NCI-H1092 (cell line): Measurements from ENCODE around the gene XXYLT1.
A peak's percentile ranks its signal among the peaks of the same experiment; 100 is the strongest.
"Not testable (repeated sequence)": the region's sequence is repeated elsewhere in the genome, so short reads cannot be mapped to it uniquely, and the experiment has no call there.

Source experiments
- DNase-seq: peaks from one replicate; lab custom pipeline; 2025; lab: John Stamatoyannopoulos, UW

Gene XXYLT1

DNA sequence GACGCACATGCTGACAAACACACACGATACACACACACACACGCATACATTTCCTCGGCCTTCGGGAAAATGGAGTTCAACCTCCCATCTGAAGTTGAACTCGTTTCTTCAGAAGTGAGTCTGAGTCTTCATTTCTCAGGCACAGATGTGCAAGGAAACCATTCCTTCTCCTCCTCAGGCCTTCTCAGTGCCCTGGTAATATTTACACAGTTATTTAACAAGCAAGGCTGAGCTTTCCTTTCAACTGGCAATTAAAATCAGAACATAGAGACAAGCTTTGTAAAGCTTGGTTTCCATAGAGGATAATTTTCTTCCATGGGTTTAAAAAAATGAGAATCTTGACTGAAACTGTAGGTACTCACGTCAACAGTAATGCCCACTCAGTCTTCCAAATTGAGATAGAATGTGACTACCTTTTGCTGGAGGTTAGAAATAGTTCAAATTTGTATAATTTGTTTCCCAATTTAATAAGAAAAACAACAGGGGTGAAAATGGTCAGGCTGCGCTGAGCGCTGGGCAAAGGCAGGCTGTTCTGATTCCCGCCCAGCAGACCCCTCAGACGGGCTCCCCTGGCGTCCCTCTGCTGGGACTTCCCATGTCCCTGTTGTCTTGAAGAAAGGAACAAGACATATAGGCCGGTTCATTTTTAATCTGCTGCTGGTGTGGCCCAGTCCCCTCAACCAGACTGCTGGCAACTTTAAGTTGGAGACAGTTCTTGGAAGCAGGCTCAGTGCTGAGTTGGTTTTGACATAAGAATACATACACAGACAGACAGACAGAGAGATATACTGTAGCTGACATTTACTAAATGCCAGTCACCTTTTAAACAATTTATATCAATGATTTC is 174.3 kb downstream of the XXYLT1 start:
- DNase-seq, result no peak

DNA sequence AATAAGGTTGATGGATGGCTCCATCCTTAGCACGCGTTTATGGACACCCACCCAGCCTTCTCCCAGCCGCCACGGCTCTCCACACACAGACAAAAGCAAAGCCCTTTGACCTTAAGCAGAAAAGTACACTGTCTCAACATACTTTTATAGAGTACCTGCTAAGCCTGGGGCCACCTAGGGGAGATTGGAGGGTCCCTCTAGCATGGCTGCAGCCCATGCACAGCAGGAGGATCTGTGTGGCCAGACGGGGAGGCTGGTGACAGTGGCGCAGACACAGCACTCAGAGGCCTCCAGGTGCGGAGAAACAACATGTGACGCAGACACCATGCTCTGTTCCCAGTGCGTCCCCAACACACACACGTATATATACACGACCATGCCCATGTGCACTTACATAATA is 174.9 kb downstream of the XXYLT1 start:
- no peak for DNase-seq

DNA sequence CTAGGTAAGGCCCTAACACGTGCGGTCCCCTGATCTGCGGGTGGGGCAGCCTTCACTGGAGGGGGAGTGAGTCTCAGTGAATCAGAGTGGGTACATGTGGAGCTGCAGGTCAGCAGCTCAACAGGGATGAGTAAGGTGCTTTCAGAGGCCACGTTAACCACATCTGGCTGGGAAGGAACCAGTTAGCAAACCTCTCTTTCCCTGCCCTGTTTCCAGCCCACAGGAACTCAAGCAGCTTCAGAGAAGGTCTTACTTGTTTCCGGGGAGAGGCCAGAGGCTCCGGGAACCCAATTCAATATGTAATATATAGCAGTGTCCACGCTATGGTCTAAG is 175.3 kb downstream of the XXYLT1 start:
- DNase-seq, result no peak

- DNase-seq, result no peak
Observed at GRCh38 chr3:195095035-195095703, 175.8 kb downstream of the XXYLT1 start.

GRCh38 chr3:195094191-195094921 is 176.6 kb downstream of the XXYLT1 start:
- DNase-seq, result no peak

DNA sequence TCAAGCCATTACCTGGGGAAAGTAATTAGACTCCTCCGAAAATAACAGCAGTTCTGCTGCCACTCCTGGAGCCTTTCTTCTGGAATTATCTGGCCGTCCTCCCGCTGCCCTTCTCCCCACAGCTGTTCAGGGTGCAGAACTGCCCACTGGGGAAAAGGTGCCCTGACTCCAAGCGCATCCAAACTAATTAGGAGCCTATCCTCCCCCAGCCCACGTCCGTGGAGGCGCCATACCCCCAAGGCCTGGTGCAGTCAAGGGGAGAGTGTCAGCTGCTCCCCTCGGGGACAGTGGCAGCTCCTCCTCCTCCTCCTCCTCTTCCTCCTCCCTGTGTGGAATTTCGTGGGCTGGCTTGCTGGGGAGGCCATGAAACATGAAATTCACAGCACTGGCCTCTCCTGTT is 177.2 kb downstream of the XXYLT1 start:
- no peak for DNase-seq

GRCh38 chr3:195087840-195088601 is 182.9 kb downstream of the XXYLT1 start:
- DNase-seq, result not testable (repeated sequence)

DNA sequence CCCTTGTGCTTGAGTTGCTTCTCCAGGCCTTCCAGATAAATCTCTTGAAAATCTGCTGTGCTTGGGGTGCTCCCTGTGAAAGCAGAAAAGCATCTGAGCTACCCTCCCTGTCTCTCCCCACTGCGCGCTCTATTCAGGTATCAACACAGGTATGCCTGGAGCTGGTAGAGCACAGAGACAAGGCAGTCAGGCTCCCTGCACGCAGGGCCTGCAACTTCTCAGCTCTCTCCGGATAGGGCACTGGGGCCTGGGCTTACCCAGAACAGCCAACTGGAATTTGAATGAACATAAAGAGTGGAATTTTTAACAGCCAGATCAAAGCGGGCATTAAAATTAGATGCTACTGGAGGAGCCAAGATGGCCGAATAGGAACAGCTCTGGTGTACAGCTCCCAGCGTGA is 183.6 kb downstream of the XXYLT1 start:
- no peak for DNase-seq

- DNase-seq, result no peak
Observed at GRCh38 chr3:195086885-195087284, 184.1 kb downstream of the XXYLT1 start.

DNA sequence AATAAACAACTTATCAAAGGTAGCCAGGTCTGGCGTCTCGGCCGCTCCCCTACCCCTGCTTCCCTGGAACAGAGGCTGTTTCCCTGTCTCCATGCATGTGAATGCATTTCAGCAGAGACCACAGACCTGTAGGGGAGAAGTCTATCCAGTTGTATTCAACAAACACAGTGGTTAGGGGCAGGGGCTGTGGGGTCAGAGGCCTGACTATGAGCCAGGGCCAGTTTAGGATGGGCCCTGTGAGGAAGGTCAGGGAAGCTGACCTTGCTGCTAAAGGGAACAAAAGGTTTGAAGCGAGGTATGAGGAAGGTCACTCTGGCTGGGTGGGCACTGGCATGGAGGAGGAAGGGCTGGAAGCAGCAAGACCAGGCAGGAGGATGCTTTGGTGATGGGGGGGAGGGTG is 184.6 kb downstream of the XXYLT1 start:
- DNase-seq, result no peak

DNA sequence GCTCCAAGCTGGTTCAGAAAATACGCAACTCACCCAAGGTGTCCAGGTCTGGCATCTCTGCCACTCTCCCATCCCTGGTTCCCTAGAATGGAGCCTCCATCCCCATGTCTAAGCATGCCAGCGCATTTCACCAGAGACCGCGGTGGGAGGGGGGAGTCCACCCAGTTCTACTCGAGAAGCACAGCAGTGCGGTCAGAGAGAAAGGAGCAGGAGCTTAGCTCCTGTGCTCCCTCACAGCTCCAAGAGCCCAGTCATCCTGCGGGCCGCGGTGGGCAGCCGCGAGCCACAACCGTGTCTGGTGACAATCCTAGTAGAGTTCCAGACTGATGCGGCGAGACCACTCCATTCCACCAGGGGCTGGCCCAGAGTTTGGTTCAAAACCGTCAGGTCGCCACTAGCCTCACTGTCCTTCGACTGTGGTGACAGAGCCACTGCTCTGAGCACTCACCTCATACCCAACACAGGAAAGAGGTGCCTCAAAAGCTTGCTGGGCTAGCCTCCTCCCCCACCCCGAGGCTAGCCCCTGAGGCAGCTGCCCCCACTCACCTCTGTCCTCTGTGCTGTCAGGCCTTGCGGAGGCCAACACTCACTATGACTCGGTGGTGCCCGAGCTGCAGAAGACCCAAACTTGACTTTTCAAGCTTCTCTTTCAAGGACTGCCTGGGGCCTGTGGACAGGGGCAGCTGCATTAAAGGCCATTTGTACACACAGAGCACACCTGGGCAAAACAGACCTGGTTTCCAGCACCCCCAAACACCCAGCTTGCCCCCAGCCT is 185.4 kb downstream of the XXYLT1 start:
- no peak for DNase-seq

DNA sequence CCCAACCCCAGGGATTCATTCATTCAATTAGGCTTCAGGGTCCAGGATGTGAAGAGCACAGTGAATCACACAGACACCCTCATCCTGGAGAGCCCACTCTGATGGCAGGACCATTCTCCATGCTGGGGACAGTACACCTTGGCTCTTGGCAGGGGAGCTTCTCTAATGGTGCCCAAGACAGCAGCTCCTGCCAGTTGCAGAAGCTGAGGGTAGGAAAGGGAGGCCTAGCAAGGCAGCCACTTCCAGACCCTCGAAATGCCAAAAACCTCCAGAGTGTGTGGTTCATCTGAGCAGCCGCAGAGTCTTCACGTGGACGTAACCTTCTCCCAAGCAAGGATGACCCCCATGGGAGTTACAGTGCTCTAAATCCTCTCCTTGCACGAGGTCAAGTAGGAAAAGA is 186.2 kb downstream of the XXYLT1 start:
- no peak for DNase-seq

DNA sequence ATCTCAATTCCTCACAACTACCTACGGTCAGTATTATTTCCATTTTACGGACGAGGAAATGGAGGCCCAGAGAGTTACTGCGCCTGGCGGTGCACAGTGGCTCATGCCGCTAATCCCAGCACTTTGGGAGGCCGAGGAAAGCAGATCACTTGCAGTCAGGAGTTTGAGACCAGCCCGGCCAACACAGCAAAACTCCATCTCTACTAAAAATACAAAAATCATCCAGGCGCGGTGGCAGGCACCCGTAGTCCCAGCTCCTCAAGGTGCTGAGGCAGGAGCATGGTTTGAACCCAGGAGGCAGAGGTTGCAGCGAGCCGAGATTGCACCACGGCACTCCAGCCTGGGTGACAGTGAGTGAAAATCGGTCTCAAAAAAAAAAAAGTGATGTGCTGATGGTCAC is 187.3 kb downstream of the XXYLT1 start:
- no peak for DNase-seq

DNA sequence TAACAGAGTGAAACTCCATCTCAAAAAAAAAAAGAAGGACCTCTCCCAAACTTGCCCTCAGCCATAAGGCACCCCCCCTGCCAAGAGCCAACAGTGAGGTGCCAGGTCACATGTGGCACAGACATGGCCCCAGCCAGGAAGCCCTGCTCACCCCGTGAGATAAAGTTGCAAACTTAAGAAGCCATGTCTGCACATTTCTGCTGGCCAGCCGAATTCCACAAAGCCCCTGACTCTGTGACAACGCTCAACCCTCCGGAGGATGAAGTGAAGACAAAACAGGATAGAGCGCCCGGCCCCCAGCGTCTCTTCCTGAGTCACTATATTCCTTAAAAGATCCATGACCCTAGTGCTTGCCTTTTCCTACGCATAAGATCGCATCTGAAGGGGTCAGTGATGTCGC is 188.1 kb downstream of the XXYLT1 start:
- no peak for DNase-seq

DNA sequence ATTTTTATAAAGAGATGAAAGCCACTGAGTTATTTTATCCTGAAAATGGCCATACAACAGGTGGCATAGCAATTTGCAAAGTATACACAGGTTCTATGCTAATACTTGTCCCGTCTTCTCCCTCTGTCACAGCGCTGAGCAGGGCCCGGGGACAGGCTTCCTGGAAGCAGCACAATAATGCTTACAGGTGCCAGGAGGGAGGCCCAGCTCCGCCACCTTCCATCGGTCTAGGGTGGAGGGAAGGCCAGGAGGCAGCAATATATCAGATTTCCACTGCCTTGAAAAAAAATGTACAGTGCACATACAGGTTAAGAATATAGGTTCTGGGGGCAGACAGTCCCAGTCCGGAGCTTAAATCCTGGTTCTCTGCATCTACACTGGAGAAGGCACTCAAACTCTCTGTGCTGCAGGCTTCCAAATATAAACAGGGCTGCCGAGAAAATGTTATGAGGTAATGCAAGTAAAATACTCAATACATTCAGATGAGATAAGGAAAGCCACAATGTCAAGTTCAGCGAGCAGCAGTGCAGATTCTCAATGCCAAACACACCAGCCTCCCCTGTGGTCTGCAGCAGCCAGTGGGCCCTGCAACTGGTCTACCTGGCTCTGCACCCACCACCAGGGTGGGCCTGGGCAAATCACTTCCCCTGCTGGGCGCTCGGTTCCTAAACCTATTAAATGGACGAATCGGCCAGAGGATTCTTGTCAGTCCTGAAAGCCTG is 189.6 kb downstream of the XXYLT1 start:
- no peak for DNase-seq

GRCh38 chr3:195080571-195081151 is 190.3 kb downstream of the XXYLT1 start:
- DNase-seq, result peak; percentile 13

- no peak for DNase-seq
Observed at GRCh38 chr3:195080125-195080524, 190.8 kb downstream of the XXYLT1 start.

DNA sequence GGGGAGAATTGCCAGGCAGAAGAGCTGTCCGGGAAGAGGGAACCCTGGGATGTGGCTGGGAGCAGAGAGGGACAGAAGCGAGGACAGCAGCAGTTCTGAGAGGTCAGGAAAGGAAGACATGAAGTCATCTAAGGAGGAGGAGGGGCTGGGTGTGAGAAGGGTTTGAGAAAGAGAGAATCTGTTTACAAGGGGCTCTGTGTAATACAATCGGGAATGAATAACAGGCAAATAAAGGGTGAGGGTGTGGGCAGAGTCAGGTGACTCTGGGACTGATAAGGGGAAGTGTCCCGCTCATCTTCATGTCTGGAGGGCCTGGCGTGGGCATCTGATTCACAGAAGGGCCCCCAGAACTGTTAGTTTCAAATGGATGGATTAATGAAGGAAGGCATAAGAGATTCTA is 191.3 kb downstream of the XXYLT1 start:
- DNase-seq, result no peak

DNA sequence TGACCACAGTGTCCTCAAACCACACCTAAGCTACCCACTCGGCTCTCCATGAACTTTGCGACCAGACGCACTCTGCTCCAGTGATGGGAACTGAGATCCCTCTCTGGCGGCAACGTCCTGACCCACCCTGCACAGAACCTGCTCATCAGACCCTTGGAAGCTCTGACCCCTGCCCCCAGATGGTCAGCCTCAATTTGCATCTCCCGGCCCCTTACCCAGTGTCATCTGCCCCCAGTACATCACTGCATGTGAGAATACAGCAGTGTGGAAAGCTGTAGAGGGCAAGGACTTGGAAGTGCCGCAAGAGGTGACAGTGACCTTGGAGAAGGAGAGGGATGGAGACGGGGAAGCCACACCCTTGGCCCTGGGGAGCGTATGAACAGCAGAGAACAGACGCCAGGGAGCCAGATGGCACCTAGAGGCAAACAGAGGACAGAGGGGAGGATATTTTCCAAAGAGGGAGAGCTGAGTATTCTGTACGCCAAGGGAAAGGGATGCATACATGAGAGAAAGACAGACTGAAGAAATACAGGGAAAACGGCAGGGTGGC is 192.0 kb downstream of the XXYLT1 start:
- no peak for DNase-seq
